GM18499 (cell line): Measurements from ENCODE around the gene IGSF10.
A peak's percentile ranks its signal among the peaks of the same experiment; 100 is the strongest.

Source experiments
- ATAC-seq: cut with Tn5 transposase; IDR thresholded peaks from one replicate; pipeline ENCODE4 v1.9.1; 2021; ENCODE audit warnings: moderate number of reproducible peaks; ENCODE audit not compliant: insufficient read depth, unreplicated experiment

Gene IGSF10

GRCh38 chr3:151462278-151462780 lies 1.5 kb upstream of the IGSF10 start:
- ATAC-seq, result no peak

GRCh38 chr3:151460228-151460627 lies 633 bp downstream of the IGSF10 start:
- ATAC-seq, result no peak

GRCh38 chr3:151459358-151459757 lies 1.5 kb downstream of the IGSF10 start:
- ATAC-seq, result no peak

GRCh38 chr3:151456065-151456464 lies 4.8 kb downstream of the IGSF10 start:
- ATAC-seq, result no peak

- ATAC-seq, result no peak
These were observed 8.0 kb downstream of the IGSF10 start for GRCh38 chr3:151452841-151453240.

- no peak for ATAC-seq
These were observed 8.5 kb downstream of the IGSF10 start for GRCh38 chr3:151452368-151452767.

GRCh38 chr3:151446002-151446340 lies 14.9 kb downstream of the IGSF10 start:
- no peak for ATAC-seq

- ATAC-seq, result no peak
These were observed 15.4 kb downstream of the IGSF10 start for GRCh38 chr3:151445273-151446001.

- no peak for ATAC-seq
These were observed 17.3 kb downstream of the IGSF10 start for GRCh38 chr3:151443583-151443982.

GRCh38 chr3:151440940-151441339 lies 19.9 kb downstream of the IGSF10 start:
- no peak for ATAC-seq

- no peak for ATAC-seq
These were observed 21.2 kb downstream of the IGSF10 start for GRCh38 chr3:151439652-151440125.

- no peak for ATAC-seq
These were observed 23.0 kb downstream of the IGSF10 start for GRCh38 chr3:151437906-151438305.

GRCh38 chr3:151436675-151437446 lies 24.0 kb downstream of the IGSF10 start:
- ATAC-seq, result no peak

GRCh38 chr3:151434151-151434890 lies 26.5 kb downstream of the IGSF10 start:
- ATAC-seq, result no peak

GRCh38 chr3:151432616-151433372 lies 28.1 kb downstream of the IGSF10 start:
- no peak for ATAC-seq

- ATAC-seq, result no peak
These were observed 28.9 kb downstream of the IGSF10 start for GRCh38 chr3:151431940-151432339.

- ATAC-seq, result no peak
These were observed 29.9 kb downstream of the IGSF10 start for GRCh38 chr3:151430821-151431484.

- ATAC-seq, result no peak
These were observed 32.5 kb downstream of the IGSF10 start for GRCh38 chr3:151428386-151428785.

GRCh38 chr3:151426341-151426657 lies 34.6 kb downstream of the IGSF10 start:
- peak; percentile 71 for ATAC-seq
